Effector memory CD4-positive, alpha-beta T cell (primary cell): ENCODE measurements around the gene FIBP.

Source experiments
- DNase-seq, 3 donors: peaks; one replicate each; pipeline ENCODE4 v3.0.0-alpha.2; 2020
- H3K27ac ChIP-seq: 2 replicates; pipeline ENCODE4 v1.7.0; 2013; ENCODE audit warnings: mild to moderate bottlenecking, low read length, moderate library complexity; ENCODE audit not compliant: insufficient read depth, poor library complexity, severe bottlenecking
- H3K27me3 ChIP-seq: replicated peaks from 2 replicates; pipeline ENCODE4 v1.7.0; 2013; ENCODE audit warnings: mild to moderate bottlenecking, low read length; ENCODE audit not compliant: insufficient read depth, control insufficient read depth, poor library complexity, severe bottlenecking
- H3K36me3 ChIP-seq: 2 replicates; pipeline ENCODE4 v1.7.0; 2013; ENCODE audit warnings: mild to moderate bottlenecking, low read length, moderate library complexity; ENCODE audit not compliant: control insufficient read depth, insufficient read depth
- H3K4me1 ChIP-seq: 2 replicates; pipeline ENCODE4 v1.7.0; 2013; ENCODE audit warnings: low read length, mild to moderate bottlenecking; ENCODE audit not compliant: control insufficient read depth, insufficient read depth, poor library complexity, severe bottlenecking
- H3K4me3 ChIP-seq: 2 replicates; pipeline ENCODE4 v1.7.0; 2013; ENCODE audit warnings: low read length, low read depth, mild to moderate bottlenecking; ENCODE audit not compliant: insufficient read depth, poor library complexity, severe bottlenecking
- H3K9me3 ChIP-seq: 2 replicates; pipeline ENCODE4 v1.7.0; 2013; ENCODE audit warnings: mild to moderate bottlenecking, low read length, moderate library complexity; ENCODE audit not compliant: control insufficient read depth

FIBP gene

GRCh38 chr11:65859095-65859811, 29.0 kb downstream of the FIBP start:
- no peaks in the 10 kb centered on the region for H3K9me3 ChIP-seq
- peaks cover 42% of the 10 kb centered on the region for H3K4me1 ChIP-seq
- DNase-seq: peak; percentile 94 to 96 (median 94)
- H3K4me3 ChIP-seq: peak overlapping the region; percentile 96
- peaks cover 42% of the 10 kb centered on the region for H3K36me3 ChIP-seq
- no peaks in the 10 kb centered on the region for H3K27me3 ChIP-seq
- H3K27ac ChIP-seq: peak overlapping the region; percentile 86

- H3K9me3 ChIP-seq: no peaks in the 10 kb centered on the region
- DNase-seq: no peak
- H3K27me3 ChIP-seq: no peaks in the 10 kb centered on the region
- H3K27ac ChIP-seq: peak overlapping the region; percentile 86
- peaks cover 42% of the 10 kb centered on the region for H3K36me3 ChIP-seq
- peaks cover 44% of the 10 kb centered on the region for H3K4me1 ChIP-seq
- peak overlapping the region; percentile 96 for H3K4me3 ChIP-seq
Observed at GRCh38 chr11:65858681-65859087, 29.6 kb downstream of the FIBP start.

DNA sequence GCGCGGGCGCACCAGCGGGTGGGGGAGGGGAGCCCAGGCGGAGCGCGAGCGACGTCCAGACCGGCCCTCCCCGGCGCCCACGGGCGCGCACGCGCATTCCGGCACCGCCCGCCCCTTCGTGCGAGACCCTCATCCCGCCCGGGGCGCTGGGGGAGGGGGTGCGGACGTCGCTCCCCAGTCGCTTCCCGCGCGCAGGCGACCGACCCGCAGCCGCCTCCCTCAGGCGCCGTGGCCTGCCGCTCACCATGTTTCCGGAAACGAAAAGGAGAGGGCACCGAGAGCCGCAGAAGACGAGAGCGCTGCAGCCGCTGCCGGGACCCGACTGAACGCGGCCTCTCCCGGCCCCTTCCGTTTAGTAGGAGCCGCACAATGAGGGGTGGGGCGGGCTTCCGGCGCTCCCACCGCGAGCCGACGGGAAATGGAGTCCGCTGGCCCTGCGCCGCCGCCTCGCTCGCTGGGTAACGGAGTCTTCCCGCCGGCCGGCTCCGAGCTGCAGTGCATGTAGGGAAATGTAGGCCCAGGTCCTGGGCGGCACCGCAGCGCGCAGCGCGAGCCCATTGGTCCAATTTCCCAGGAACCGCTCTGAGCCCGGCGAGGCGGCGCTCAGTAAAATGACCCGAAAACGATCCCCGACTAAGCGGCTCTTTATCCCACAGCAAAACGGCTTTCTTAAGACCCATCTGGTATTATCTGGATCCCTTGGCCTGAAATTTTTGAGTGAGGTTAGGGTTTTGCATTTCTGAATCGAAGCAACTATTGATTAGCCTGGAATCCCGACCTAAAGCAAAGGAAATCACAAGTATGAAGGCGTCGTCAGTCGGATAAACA, 30.2 kb downstream of the FIBP start, which contains the start of gene CFL1:
Gene CFL1, minus strand, starts transcription at position 328 of the 828 bp plus-strand sequence. Its CDS starts 81 bp downstream, at position 247.
- peaks cover 46% of the 10 kb centered on the region for H3K4me1 ChIP-seq
- DNase-seq: peak; percentile 94 to 97 (median 95)
- peaks cover 42% of the 10 kb centered on the region for H3K36me3 ChIP-seq
- H3K27ac ChIP-seq: peak within 1 kb of the TSS; percentile 86
- no peaks in the 10 kb centered on the region for H3K27me3 ChIP-seq
- peak within 1 kb of the TSS; percentile 96 for H3K4me3 ChIP-seq
- H3K9me3 ChIP-seq: no peaks in the 10 kb centered on the region

- peak; percentile 29 to 48 (median 47) for DNase-seq
- H3K36me3 ChIP-seq: peaks cover 42% of the 10 kb centered on the region
- H3K9me3 ChIP-seq: no peaks in the 10 kb centered on the region
- H3K4me1 ChIP-seq: peaks cover 46% of the 10 kb centered on the region
- H3K4me3 ChIP-seq: peak overlapping the region; percentile 96
- peak overlapping the region; percentile 71 for H3K27ac ChIP-seq
- H3K27me3 ChIP-seq: no peaks in the 10 kb centered on the region
Observed at GRCh38 chr11:65857500-65857852, 30.8 kb downstream of the FIBP start.

DNA sequence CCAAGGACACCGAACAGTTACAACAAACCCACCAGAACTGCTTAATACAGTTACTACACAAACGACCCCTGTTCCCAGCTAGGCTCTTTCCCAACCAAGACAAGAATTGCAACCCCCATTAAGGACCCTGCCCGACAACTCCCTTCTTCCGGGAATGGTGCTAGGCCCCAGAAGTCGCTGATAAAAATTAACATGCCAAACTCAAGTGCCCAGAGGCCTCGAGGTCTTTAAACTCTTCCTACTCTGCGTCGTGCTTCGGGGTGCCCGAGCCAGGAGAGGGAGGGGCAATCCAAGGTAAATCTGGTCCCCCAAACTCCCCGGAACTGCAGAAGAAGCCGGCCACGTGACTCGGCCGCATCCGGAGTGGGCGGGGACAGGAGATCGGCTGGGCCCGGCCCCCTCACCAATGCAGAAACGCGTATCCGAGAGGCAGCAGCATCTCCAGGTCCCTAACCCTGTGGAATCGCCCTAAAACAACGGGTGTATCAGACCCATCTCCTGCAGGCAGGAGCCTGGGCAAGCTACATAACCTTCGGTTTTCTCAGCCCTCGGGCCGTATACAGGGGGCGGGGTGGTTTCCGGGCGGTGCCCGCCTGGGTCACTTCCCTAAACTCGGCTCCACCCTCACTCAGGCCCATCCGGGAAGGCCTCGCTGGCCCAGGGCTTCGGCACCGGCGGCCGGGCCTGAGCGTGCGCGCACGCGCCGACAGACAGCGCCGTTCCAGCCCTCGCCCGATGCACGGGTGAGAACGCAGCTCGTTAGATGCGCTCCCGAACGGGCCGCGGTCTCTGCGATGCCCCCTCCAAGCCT, 31.4 kb downstream of the FIBP start:
- peak overlapping the region; percentile 71 for H3K27ac ChIP-seq
- H3K9me3 ChIP-seq: no peaks in the 10 kb centered on the region
- H3K4me1 ChIP-seq: peaks cover 46% of the 10 kb centered on the region
- H3K4me3 ChIP-seq: peak overlapping the region; percentile 96
- peaks cover 43% of the 10 kb centered on the region for H3K36me3 ChIP-seq
- no peaks in the 10 kb centered on the region for H3K27me3 ChIP-seq
- peak; percentile 73 to 83 (median 75) for DNase-seq

DNA sequence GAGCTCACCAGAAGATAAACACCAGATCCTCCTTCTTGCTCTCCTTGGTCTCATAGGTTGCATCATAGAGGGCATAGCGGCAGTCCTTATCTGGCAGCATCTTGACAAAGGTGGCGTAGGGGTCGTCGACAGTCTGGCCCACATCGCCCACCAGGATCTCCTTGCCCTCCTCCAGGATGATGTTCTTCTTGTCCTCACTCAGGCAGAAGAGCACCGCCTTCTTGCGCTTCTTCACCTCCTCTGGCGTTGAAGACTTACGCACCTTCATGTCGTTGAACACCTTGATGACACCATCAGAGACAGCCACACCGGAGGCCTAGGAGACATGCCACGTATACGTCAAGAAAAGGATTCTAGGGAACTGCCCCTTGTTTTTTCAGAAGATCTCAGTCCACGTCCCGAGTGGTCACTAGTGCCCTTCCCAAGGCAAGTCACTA, 32.3 kb downstream of the FIBP start:
- no peaks in the 10 kb centered on the region for H3K27me3 ChIP-seq
- H3K36me3 ChIP-seq: peaks cover 52% of the 10 kb centered on the region
- DNase-seq: no peak
- no peaks in the 10 kb centered on the region for H3K9me3 ChIP-seq
- peaks cover 37% of the 10 kb centered on the region for H3K4me1 ChIP-seq
- peak overlapping the region; percentile 96 for H3K4me3 ChIP-seq
- H3K27ac ChIP-seq: no peak overlapping the region

- H3K27ac ChIP-seq: no peak overlapping the region
- no peaks in the 10 kb centered on the region for H3K27me3 ChIP-seq
- H3K4me3 ChIP-seq: no peak overlapping the region
- DNase-seq: no peak
- H3K4me1 ChIP-seq: peaks cover 36% of the 10 kb centered on the region
- H3K36me3 ChIP-seq: peaks cover 57% of the 10 kb centered on the region
- H3K9me3 ChIP-seq: no peaks in the 10 kb centered on the region
Observed at GRCh38 chr11:65854852-65855837, 33.1 kb downstream of the FIBP start.

DNA sequence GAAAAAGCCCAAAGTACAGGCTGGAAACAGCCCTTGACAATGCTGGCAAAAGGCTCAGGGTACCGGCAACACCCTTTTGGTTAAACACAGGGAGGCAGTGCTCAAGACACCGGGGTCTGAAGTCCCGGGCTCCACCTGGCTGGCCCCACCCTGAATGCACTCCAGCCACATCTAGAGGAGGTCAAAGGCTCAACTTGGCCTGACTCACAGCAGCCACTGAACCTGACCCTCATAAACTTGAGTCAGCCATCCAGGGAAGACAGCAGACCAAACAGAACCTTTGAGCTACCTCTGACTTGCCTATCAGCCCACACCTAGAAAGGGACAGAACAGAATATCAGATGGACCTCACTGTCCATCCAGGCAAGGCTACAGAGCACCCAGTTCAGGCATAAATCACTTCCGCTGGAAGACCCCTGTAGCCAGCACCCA, 34.1 kb downstream of the FIBP start:
- Histone ChIP-seq H3K9me3 (no peaks in the 10 kb centered on the region), H3K4me1 (peaks cover 28% of the 10 kb centered on the region), H3K36me3 (peaks cover 57% of the 10 kb centered on the region), H3K27me3 (no peaks in the 10 kb centered on the region), H3K4me3 (no peak overlapping the region), H3K27ac (peak overlapping the region; percentile 27)
- no peak for DNase-seq
